ENCODE results near the gene TMEM167A. TPM values are rescaled to one million over a fixed set of nuclear protein-coding genes. Genes with fewer than 3 reads are reported as not detected.

The TMEM167A gene
- total and polyA plus RNA-seq, 5 donors from 2014 or later: 46.7 to 89.5 (median 71.0) TPM

DNA sequence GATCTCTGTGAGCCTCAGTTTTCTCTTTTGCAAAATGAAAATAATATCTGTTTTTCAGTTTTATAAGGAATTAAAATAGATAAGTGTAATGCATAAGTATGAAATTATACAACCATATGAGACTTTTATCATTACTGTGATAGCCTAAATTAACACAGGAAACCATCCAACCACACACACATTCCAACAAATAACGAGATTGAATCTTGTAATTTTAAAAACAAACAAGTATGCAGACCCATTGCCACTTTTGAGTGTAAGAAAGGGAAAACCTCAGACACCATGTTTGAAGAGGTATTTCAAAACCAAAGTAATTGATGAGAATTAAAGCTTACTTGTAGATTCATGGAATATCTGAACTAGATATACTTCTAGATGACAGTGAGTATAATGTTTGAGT, 32.2 kb upstream of the TMEM167A start:
- Mint-ChIP-seq H3K9me3 (peaks cover 0 to 13% (median 5%) of the 10 kb centered on the region in 7 donors), H3K4me3 (no peak overlapping the region), H3K27ac (no peak overlapping the region), H3K36me3 (peaks cover 22% of the 10 kb centered on the region), H3K4me1 (peaks cover 0 to 5% (median 0%) of the 10 kb centered on the region in 4 donors), H3K27me3 (no peaks in the 10 kb centered on the region)
- no peak for DNase-seq
- Histone ChIP-seq H3K4me3 (ENCODE audit: low read depth, low read length) (no peak overlapping the region), H3K27me3 (ENCODE audit: control insufficient read depth, insufficient read depth, low read length) (no peaks in the 10 kb centered on the region), H3K27ac (ENCODE audit: insufficient read depth, low read length, poor library complexity, severe bottlenecking) (no peak overlapping the region), H3K4me1 (ENCODE audit: control insufficient read depth, insufficient read depth, low read length, poor library complexity, severe bottlenecking) (no peaks in the 10 kb centered on the region), H3K9me3 (ENCODE audit: control insufficient read depth in 2 of 2, low read length in 2 of 2) (peaks cover 0 to 5% of the 10 kb centered on the region in 2 experiments), H3K36me3 (ENCODE audit: control insufficient read depth, insufficient read depth, low read length) (no peaks in the 10 kb centered on the region)
- no peak for ATAC-seq (ENCODE audit: low read depth in 2 of 2)

DNA sequence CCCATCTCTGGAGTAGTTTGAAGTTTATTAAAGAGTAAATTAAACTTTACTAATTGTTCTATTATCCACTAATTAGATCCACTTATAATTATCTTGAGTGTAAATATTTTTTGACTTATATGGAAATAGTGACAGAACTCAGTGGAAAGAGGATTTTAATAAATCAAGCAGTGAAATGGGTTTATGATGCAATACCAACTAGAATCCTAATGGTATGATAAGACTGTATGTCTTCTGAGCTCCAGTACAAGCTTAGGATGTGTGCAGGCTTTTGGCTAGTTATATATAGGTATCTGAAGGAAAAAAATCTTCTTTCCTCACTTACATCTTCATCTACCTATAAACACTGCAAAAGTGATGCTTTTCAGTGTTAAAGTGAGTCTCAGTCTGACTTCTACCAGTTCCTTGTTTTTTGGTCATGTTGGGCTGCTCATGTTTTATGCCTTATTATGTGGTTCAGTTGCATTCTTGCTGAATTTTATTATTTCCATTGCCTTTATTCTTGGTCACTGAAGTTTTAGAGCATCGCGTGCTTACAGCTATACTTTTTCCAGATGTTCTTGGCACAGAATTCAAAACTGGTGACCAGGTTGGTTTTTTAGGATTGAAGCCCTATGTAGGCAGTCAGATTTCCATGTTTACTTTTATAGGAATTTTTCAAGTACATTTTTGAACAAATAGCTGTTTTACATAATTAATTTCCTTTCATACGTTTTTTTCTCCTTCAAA, 30.7 kb upstream of the TMEM167A start:
- H3K36me3 ChIP-seq (ENCODE audit: control insufficient read depth, insufficient read depth, low read length): no peaks in the 10 kb centered on the region
- Mint-ChIP-seq H3K27ac (no peak overlapping the region), H3K4me3 (no peak overlapping the region), H3K27me3 (no peaks in the 10 kb centered on the region), H3K4me1 (peaks cover 0 to 9% (median 0%) of the 10 kb centered on the region in 4 donors), H3K36me3 (peaks cover 26% of the 10 kb centered on the region), H3K9me3 (peaks cover 0 to 8% (median 3%) of the 10 kb centered on the region in 7 donors)
- no peaks in the 10 kb centered on the region for H3K4me1 ChIP-seq (ENCODE audit: control insufficient read depth, insufficient read depth, low read length, poor library complexity, severe bottlenecking)
- no peak overlapping the region for H3K27ac ChIP-seq (ENCODE audit: insufficient read depth, low read length, poor library complexity, severe bottlenecking)
- ATAC-seq (ENCODE audit: low read depth in 2 of 2) (no peak), DNase-seq (no peak)
- H3K27me3 ChIP-seq (ENCODE audit: control insufficient read depth, insufficient read depth, low read length): no peaks in the 10 kb centered on the region
- H3K9me3 ChIP-seq (ENCODE audit: control insufficient read depth in 2 of 2, low read length in 2 of 2): no peaks in the 10 kb centered on the region
- H3K4me3 ChIP-seq (ENCODE audit: low read depth, low read length): no peak overlapping the region

- no peak overlapping the region for H3K27ac Mint-ChIP-seq
- no peaks in the 10 kb centered on the region for H3K9me3 Mint-ChIP-seq
- H3K27me3 Mint-ChIP-seq: no peaks in the 10 kb centered on the region
- no peak overlapping the region for H3K4me3 Mint-ChIP-seq
- H3K36me3 Mint-ChIP-seq: peaks cover 14% of the 10 kb centered on the region
- Histone ChIP-seq H3K27ac (ENCODE audit: insufficient read depth, low read length, poor library complexity, severe bottlenecking) (no peak overlapping the region), H3K9me3 (ENCODE audit: control insufficient read depth in 2 of 2, low read length in 2 of 2) (no peaks in the 10 kb centered on the region), H3K4me3 (ENCODE audit: low read depth, low read length) (no peak overlapping the region), H3K36me3 (ENCODE audit: control insufficient read depth, insufficient read depth, low read length) (no peaks in the 10 kb centered on the region), H3K27me3 (ENCODE audit: control insufficient read depth, insufficient read depth, low read length) (no peaks in the 10 kb centered on the region), H3K4me1 (ENCODE audit: control insufficient read depth, insufficient read depth, low read length, poor library complexity, severe bottlenecking) (no peaks in the 10 kb centered on the region)
- no peak for ATAC-seq (ENCODE audit: low read depth in 2 of 2)
- H3K4me1 Mint-ChIP-seq: peaks cover 0 to 10% (median 7%) of the 10 kb centered on the region in 4 donors
- no peak for DNase-seq
These were observed 26.8 kb upstream of the TMEM167A start for GRCh38 chr5:83104021-83104420.

GRCh38 chr5:83102364-83102980, 25.3 kb upstream of the TMEM167A start:
- Histone ChIP-seq H3K4me3 (ENCODE audit: low read depth, low read length) (no peak overlapping the region), H3K27ac (ENCODE audit: insufficient read depth, low read length, poor library complexity, severe bottlenecking) (no peak overlapping the region), H3K9me3 (ENCODE audit: control insufficient read depth in 2 of 2, low read length in 2 of 2) (no peaks in the 10 kb centered on the region), H3K36me3 (ENCODE audit: control insufficient read depth, insufficient read depth, low read length) (no peaks in the 10 kb centered on the region), H3K4me1 (ENCODE audit: control insufficient read depth, insufficient read depth, low read length, poor library complexity, severe bottlenecking) (no peaks in the 10 kb centered on the region), H3K27me3 (ENCODE audit: control insufficient read depth, insufficient read depth, low read length) (no peaks in the 10 kb centered on the region)
- peaks cover 14% of the 10 kb centered on the region for H3K36me3 Mint-ChIP-seq
- no peak overlapping the region for H3K4me3 Mint-ChIP-seq
- peak overlapping the region in 1 of 3 donors; percentile 43 for H3K27ac Mint-ChIP-seq
- peaks cover 0 to 13% (median 8%) of the 10 kb centered on the region in 4 donors for H3K4me1 Mint-ChIP-seq
- ATAC-seq (ENCODE audit: low read depth in 2 of 2) (no peak), DNase-seq (no peak)
- no peaks in the 10 kb centered on the region for H3K9me3 Mint-ChIP-seq
- H3K27me3 Mint-ChIP-seq: no peaks in the 10 kb centered on the region

DNA sequence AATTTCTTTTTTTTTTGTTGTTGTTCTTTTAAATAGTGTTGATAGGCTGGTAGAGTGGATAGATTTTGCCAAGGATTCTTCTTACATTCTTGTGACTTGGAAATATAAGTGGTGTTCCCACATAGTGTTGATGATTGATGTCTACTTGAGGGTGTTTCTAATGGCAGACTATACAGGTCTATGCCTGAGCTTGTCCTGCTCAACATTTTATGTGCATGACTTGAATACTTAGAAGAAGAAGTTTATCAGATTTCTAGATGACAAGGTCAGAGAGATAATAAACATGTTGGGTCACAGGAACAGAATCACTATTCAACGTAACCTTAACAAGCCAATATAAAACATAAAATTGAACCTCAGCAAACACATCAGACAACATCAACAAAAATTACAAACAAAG, 24.3 kb upstream of the TMEM167A start:
- no peaks in the 10 kb centered on the region for H3K27me3 Mint-ChIP-seq
- ATAC-seq (ENCODE audit: low read depth in 2 of 2) (no peak), DNase-seq (no peak)
- no peaks in the 10 kb centered on the region for H3K9me3 Mint-ChIP-seq
- no peaks in the 10 kb centered on the region for H3K27me3 ChIP-seq (ENCODE audit: control insufficient read depth, insufficient read depth, low read length)
- H3K4me1 Mint-ChIP-seq: peaks cover 0 to 13% (median 5%) of the 10 kb centered on the region in 4 donors
- H3K4me3 ChIP-seq (ENCODE audit: low read depth, low read length): no peak overlapping the region
- no peak overlapping the region for H3K4me3 Mint-ChIP-seq
- no peaks in the 10 kb centered on the region for H3K36me3 ChIP-seq (ENCODE audit: control insufficient read depth, insufficient read depth, low read length)
- no peak overlapping the region for H3K27ac ChIP-seq (ENCODE audit: insufficient read depth, low read length, poor library complexity, severe bottlenecking)
- H3K27ac Mint-ChIP-seq: no peak overlapping the region
- H3K36me3 Mint-ChIP-seq: peaks cover 14% of the 10 kb centered on the region
- no peaks in the 10 kb centered on the region for H3K4me1 ChIP-seq (ENCODE audit: control insufficient read depth, insufficient read depth, low read length, poor library complexity, severe bottlenecking)
- no peaks in the 10 kb centered on the region for H3K9me3 ChIP-seq (ENCODE audit: control insufficient read depth in 2 of 2, low read length in 2 of 2)

DNA sequence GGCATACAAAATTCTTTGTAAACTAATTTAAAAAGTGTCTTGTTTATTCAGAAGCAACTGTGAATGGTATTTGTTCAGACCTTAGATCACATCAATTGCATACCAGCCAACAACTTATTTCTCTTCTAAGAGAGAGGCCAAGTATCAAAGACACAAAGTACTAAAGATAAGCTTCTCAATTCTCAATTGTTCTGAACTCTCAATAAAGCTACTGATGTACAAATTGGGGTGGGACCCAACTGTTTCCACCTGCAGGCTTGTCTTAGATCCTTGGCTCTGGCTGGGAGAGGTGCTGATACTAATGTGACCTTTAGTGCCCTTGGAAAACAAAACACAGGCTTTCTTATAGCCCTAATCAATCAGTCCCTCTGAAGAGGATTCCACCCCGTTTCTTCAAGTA, 22.3 kb upstream of the TMEM167A start:
- Histone ChIP-seq H3K27ac (ENCODE audit: insufficient read depth, low read length, poor library complexity, severe bottlenecking) (no peak overlapping the region), H3K9me3 (ENCODE audit: control insufficient read depth in 2 of 2, low read length in 2 of 2) (no peaks in the 10 kb centered on the region), H3K27me3 (ENCODE audit: control insufficient read depth, insufficient read depth, low read length) (no peaks in the 10 kb centered on the region), H3K36me3 (ENCODE audit: control insufficient read depth, insufficient read depth, low read length) (no peaks in the 10 kb centered on the region), H3K4me1 (ENCODE audit: control insufficient read depth, insufficient read depth, low read length, poor library complexity, severe bottlenecking) (no peaks in the 10 kb centered on the region), H3K4me3 (ENCODE audit: low read depth, low read length) (no peak overlapping the region)
- no peak overlapping the region for H3K4me3 Mint-ChIP-seq
- H3K4me1 Mint-ChIP-seq: peaks cover under 1 to 18% (median 5%) of the 10 kb centered on the region in 4 donors
- no peaks in the 10 kb centered on the region for H3K27me3 Mint-ChIP-seq
- H3K36me3 Mint-ChIP-seq: peaks cover 10% of the 10 kb centered on the region
- no peak overlapping the region for H3K27ac Mint-ChIP-seq
- no peak for DNase-seq
- H3K9me3 Mint-ChIP-seq: peaks cover 0 to 9% (median under 1%) of the 10 kb centered on the region in 7 donors
- ATAC-seq (ENCODE audit: low read depth in 2 of 2): no peak

GRCh38 chr5:83099001-83099400, 21.8 kb upstream of the TMEM167A start:
- Mint-ChIP-seq H3K9me3 (peaks cover 0 to 9% (median 2%) of the 10 kb centered on the region in 7 donors), H3K4me3 (no peak overlapping the region), H3K27me3 (no peaks in the 10 kb centered on the region), H3K36me3 (peaks cover 6% of the 10 kb centered on the region), H3K4me1 (peaks cover 4 to 18% (median 6%) of the 10 kb centered on the region in 4 donors), H3K27ac (no peak overlapping the region)
- H3K27ac ChIP-seq (ENCODE audit: insufficient read depth, low read length, poor library complexity, severe bottlenecking): no peak overlapping the region
- H3K36me3 ChIP-seq (ENCODE audit: control insufficient read depth, insufficient read depth, low read length): no peaks in the 10 kb centered on the region
- H3K9me3 ChIP-seq (ENCODE audit: control insufficient read depth in 2 of 2, low read length in 2 of 2): peaks cover 0 to 3% of the 10 kb centered on the region in 2 experiments
- no peaks in the 10 kb centered on the region for H3K4me1 ChIP-seq (ENCODE audit: control insufficient read depth, insufficient read depth, low read length, poor library complexity, severe bottlenecking)
- no peak for DNase-seq
- H3K27me3 ChIP-seq (ENCODE audit: control insufficient read depth, insufficient read depth, low read length): no peaks in the 10 kb centered on the region
- no peak for ATAC-seq (ENCODE audit: low read depth in 2 of 2)
- H3K4me3 ChIP-seq (ENCODE audit: low read depth, low read length): no peak overlapping the region

Measured in CD4-positive, CD25-positive, alpha-beta regulatory T cell (primary cell).